Amniotic stem cell (primary cell): ENCODE data around the gene MYO9A.

Experiments used
- DNase-seq: peaks from one replicate; lab custom pipeline; 2025; lab: John Stamatoyannopoulos, UW

MYO9A gene

GRCh38 chr15:71782422-71783165 lies 335.4 kb downstream of the MYO9A start:
- DNase-seq, result no peak

DNA sequence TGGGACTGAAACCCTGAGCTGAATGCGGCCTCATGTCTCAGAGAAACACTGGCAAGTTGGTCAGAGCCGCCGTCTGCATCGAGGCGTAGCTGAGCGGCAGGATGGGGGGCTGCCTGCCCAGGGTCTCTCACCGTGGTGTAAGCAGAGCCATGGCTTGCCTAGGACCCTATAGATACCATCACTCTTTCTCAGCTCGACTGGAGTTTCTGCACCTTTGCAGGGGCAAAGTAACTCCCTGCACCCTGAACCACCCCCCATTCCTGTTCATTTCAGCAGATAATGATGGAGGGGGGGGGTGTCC lies 336.0 kb downstream of the MYO9A start:
- DNase-seq, result no peak

GRCh38 chr15:71781179-71781964 lies 336.6 kb downstream of the MYO9A start:
- no peak for DNase-seq

- no peak for DNase-seq
Measured at GRCh38 chr15:71780115-71780976, 337.6 kb downstream of the MYO9A start.

GRCh38 chr15:71779073-71779797 lies 338.7 kb downstream of the MYO9A start:
- DNase-seq, result no peak

DNA sequence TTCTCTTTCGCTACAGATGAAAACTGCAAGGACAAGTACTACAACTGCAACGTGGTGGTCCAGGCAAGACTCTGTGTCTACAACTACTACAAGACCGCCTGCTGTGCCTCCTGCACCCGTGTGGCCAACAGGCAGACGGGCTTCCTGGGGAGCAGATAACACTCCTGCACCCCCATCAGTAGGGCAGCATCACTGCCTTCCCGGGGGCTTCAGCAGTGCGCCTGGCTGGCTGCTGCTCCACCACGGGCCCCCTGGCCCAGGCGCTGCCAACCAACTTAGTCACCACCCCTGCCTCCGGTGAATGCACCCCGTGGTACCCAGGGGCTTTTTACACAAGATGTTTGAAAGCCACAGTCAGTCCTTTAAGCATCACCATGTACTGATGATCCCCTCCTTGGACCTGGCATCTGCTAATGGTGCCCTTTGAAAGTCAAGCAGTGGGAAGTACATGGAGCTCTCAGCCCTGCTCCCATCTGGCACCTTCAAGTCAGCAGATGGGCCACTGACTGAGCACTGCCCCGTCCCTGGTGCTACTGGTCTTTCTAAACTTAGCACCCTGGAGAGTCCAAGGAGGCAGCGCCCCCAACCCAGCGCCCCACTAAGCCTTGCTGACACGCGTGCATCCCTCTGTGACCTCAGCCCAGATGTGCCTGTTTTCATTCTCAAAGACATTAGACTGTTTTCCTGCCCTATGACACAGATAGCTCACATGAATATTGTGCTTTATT lies 340.6 kb downstream of the MYO9A start:
- no peak for DNase-seq

GRCh38 chr15:71776304-71776703 lies 341.6 kb downstream of the MYO9A start:
- DNase-seq, result no peak

GRCh38 chr15:71775856-71776255 lies 342.1 kb downstream of the MYO9A start:
- no peak for DNase-seq

- no peak for DNase-seq
Measured at GRCh38 chr15:71773206-71773859, 344.6 kb downstream of the MYO9A start.
